HG03064 (cell line): ENCODE data around the gene RASAL2.
"Not testable (repeated sequence)": the region's sequence is repeated elsewhere in the genome, so short reads cannot be mapped to it uniquely, and the experiment has no call there.

ENCODE experiments used
- ATAC-seq: cut with Tn5 transposase; IDR thresholded peaks from one replicate; pipeline ENCODE4 v1.9.1; 2021; ENCODE audit warnings: low read depth; ENCODE audit not compliant: unreplicated experiment

The RASAL2 gene

DNA sequence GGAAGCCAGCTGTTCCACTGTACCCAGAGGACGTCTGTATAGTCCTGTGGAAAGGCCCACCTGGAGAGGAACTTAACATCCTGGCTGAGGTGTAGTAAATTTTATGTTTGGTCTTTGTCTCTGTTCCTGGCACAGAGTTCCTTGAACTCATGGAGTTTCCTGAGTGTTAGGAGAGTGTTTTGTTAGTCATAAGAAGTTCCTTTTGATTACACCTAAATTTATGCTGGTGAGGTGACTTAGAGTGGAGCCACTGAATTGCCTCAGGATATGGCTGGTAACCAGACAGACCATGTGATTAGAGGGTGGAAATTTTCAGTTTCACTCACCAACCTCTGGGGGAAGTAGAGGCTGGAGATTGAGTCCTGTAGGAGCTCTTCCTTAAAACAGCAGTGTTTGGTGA is 57.9 kb downstream of the RASAL2 start:
- no peak for ATAC-seq

DNA sequence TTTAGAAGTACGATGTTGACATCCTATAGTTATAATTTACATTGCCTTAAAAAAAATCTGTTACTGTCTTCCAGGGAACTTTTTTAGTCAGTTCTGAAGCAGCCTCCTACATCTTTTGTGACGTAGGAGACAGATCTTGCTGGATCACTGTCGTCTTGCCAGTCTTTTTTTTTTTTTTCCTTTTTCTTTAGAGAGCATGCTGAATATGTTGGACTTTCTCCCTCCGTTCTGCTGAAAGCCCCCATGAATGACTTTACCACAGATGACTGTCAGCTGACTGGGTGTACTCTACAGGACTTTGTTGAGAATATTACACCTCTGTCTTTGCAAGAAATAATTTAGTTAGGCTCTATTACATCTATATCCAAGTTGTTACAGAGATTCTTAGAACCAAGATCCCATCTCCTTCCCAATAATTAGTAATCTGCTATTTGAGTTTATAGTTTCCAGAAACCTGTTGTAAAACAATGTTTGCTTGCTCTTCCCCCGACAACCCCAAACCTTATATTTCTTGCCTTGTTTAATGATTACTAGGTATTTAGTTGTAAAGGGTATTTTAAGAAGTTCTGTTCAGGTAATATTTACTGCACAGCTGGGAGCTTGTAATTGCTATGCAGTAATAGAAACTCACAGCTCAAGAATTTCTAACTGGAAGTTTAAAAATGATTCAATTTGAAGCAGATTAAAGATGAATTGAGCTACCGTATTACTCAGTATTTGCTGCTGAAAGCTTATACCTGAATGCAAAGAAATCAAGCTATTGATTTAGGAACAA is 61.8 kb downstream of the RASAL2 start:
- ATAC-seq = no peak

DNA sequence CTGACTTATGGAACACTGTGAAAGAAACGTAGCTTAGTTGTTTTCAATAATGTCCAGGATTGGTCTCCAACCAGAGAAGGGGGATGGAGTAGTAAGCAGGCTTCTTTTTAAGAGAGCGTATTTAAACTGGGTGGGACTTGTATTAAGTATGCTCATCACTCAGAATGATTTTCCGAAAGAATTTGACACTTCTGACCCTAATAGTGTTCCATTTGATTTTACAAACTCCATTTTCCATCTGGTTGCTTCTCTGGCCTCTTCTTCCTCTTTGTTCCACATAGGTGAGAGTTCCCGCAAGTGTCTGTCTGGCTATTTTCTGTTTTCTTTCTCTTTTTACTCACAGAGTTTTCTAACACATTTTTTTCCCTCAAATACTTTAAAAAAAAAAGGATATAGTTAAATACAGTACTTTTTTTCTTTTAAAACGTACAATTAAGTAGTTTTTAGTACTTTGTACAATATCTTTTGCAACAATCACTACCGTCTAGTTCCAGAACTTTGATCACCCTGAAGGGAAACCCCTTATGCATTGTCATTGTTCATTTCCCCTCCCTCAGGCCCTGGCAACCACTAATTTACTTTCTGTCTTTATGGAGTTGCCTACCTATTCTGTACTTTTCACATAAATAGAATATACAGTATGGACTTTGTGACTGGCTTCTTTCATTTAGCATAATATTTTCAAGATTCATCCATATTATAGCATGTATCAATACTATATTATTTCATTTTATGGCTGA is 67.0 kb downstream of the RASAL2 start:
- ATAC-seq = no peak

DNA sequence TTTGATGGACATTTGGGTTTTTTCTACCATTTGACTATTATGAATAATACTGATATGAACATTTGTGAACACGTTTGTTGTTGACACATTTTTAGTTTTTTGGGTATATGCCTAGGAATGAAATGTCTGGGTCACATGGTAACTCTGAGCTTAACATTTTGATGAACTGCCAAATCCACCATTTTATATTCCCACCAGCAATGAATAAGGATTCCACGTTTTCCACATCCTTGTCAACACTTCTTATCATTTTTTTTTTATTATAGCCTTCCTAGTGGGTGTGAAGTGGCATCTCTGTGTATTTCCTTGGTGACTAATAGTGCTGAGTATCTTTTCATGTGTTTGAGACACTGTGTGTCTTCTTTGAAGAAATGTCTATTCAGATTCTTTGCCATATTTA is 67.6 kb downstream of the RASAL2 start:
- no peak for ATAC-seq

DNA sequence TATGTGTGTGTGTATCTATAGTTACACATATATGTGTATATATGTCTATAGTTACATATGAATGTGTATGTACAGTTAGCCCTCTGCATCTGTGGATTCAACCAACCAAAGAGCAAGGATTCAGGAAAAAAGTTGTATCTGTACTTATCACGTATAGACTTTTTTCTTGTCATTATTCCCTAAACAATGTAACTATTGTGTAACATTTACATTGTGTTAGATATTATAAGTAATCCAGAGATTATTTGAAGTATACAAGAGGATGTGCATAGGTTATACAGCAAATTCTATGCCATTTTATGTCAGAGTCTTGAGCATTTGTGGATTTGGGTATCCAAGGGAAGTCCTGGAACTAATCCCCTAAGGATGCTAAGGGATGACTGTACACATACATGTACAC is 71.3 kb downstream of the RASAL2 start:
- ATAC-seq = no peak

DNA sequence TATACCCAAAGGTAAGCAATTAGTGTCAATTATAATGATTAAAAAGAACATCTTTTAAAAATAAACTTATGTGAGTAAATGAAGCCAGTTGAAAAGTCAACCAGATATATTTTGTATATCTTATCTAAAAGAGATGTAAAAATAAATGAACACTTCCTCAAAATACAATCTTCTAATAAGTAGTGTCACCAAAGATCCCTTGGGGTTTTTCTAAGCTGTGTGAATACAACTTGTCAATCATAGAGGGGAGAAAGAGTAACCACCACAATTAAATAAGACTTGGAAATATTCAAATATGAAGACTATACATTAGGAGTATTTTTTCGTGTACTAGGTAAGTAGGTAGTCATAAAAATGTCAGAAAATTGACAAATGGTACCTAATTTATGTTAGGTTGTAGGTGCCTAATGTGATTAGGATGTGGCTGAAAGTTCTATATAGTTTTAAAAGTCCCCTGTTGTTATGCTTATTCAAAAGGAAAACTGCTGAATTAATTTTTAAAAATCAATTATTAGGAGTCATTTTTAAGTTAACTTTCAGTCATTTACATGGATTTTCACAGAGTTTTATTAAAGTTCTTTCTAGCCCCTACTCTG is 72.6 kb downstream of the RASAL2 start:
- no peak for ATAC-seq

DNA sequence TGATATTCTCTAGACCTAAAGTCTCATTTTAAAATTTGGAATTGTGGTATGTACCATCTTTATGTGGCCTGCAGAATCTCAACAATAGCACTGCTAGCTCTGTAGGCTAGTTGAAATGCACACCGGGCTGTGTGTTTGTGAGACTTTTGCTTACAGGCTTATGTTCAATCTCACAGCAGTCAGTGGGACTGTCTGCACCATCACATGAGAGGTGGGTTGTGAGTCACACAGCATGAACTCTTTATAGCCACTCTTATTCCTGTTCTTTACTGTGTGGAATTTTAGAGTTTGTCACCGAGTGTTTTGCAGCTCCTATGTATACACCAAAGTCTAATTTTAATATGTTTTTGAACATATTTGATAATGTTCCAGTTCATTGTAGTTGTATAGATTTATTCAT is 74.6 kb downstream of the RASAL2 start:
- no peak for ATAC-seq

DNA sequence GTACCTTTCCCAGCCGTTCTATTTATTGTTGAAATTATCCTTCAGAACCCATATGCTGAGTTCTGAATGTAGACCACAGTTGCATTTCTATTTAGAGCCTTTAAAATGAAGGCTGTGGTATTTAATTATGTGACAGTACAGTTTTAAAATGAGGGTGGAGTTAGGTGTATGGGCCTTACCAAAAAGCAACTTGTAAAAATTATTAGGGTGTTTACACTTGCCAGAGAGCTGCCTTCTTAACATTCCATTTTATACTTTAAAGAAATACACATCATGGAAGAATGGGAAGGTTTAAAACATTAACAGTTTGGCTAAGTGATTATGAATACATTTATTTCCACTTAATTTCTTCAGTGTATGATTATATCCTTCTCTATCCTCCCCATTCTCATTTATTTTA is 75.7 kb downstream of the RASAL2 start:
- ATAC-seq = no peak

DNA sequence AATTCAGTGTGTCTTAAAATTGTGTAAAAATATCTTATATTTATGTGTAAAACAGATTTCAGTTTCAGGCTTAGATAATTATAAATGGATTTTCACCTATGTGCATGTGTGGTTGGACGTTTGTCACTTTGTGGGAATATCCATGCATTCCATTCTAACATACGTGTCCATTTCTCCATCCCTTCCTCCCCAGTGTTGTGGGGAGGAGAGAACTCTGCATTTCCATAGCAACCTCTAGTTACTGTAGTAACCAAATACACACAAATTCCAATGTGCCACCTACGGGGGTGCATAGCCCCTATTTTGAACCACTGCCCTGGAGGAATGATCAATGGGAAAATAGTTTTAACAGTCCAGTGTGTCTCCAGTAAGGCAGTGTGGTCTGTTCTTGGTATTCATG is 79.0 kb downstream of the RASAL2 start:
- ATAC-seq = no peak

DNA sequence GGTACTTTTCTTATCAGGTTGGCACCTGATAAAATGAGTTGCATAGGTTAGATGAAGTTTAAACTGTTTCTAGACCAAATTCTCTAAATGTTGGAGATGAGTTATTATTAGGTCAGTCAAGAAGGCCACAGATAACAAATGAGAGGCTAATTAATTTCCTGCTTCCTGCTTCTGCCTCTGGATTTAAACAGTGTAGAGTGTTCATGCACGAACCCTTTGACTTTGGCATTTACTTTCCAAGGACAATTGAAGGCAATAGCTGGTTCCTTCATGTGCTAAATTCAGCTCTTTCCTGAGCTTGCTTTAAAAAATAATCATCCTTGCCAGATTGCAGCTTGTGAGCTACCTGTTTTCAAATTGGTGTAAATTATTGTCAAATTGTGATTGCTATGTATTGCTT is 80.6 kb downstream of the RASAL2 start:
- no peak for ATAC-seq

DNA sequence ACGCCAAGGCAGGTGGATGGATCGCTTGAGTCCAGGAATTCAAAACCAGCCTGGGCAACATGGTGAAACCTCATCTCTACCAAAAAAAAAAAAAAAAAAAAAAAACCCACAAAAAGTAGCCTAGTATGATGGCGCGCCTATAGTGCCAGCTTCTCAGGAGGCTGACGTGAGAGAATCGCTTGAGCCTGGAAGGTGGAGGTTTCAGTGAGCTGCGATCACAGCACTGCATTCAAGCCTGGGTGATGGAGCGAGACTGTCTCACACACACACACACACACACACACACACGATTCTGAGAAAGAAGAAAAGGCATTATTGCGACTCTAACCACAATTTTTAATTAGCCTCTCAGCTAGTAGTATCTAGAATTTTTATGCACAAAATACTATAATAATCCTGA is 86.5 kb downstream of the RASAL2 start:
- no peak for ATAC-seq

DNA sequence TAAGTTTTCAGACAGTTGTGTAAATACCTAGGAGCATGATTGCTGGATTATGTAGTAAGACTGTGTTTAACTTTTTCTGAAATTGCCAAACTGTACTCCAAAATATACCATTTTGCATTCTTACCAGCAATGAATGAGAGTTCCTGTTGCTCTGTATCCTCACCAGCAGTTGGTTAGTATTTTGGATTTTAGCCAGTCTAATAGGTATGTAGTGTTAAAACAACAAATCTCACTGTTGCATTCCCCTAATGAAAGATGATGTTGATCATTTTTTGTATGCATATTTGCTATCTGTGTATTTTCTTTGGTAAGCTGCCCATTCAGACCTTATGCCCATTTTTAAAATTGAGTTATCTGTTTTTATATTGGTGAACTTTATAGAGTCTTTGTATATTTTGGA is 89.9 kb downstream of the RASAL2 start:
- ATAC-seq = no peak

DNA sequence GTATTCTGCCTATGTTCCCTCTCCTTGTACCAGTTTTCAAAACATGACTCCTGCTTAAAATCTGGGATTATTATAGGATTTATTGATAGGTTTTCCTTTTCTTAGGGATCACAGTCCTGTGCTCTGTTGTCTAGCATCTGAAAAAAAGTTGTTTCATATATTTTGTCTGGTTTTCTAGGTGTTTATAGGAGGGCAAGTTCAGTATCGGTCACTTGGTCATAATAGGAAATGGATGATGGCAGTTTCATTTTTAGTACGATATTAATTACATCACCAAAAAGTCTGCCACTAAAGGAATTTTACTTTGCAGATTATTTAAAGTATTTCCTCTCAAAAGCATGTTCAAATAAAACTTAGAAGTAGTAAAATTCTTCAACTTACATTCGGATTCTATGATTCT is 94.4 kb downstream of the RASAL2 start:
- ATAC-seq = no peak

DNA sequence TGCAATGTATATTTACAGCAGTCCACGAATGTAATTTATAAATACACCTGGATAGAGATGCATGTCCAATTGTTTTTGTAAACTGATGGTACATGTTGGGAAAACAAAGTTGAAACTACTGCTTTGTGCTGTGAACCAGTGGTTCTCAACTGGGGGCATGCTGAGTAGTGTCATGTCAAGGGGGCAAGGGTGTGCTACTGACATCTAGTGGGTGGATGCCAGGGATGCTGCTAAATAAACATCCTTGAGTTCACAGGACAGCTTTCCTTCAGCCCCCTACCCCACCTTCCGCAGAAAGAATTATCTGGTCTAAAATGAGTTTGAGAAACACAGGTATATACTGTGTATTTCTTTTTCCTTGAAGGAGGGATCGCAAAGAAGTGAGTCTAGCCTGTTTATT is 95.9 kb downstream of the RASAL2 start:
- no peak for ATAC-seq

DNA sequence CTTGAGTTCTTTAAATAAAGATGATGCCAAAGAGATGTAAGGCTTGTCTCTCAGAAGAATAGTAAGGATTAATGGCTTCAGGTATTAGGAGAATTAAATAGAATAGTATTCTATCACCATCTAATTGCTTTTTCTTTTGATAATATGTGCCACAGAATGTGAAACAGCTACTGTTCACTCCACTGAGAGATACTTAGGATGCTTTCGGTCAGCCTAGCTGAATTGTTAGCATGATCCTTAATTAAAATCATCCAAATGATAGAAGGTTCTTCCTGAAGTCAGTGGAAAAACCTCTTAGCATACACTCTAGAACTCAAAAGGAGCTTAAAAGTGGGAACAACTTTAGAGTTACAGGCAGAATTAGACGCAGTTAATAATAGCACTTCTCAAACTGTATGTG is 97.0 kb downstream of the RASAL2 start:
- no peak for ATAC-seq

DNA sequence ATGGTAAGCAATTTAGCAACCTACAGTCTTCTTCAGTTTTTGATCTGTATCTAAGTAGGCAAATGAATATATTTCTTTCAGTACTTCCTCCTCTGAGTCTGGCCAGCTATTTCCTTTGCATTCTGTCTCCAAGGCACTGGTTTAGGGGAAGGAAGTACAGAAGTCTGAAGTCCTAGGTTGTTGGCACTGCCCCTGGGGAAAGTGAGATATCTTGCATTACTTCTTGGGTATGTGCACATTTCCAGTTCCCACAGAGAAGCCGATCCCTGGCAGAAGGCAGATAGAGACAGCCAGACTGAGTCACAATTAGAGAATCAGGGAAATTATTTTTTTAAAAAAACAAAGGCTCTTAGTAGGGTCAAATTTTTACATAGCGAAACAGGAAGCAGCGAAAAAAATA is 98.8 kb downstream of the RASAL2 start:
- no peak for ATAC-seq

DNA sequence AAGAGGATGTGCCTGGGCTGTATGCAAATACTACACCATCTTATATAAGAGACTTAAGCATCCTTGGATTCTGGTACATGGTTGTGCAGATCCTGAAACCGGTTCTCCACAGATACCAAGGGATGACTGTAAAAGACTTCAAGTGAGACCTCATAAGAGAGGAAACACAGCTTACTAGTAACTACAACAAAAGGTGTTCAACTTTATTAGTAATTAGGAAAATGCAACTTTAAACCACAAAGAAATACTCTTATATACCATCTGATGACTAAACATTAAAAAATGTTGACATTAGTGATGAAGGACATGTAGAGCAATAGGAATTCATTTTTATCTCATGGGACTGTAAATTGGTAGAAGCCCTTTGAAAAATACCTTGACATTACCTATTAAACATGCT is 102.7 kb downstream of the RASAL2 start:
- no peak for ATAC-seq

DNA sequence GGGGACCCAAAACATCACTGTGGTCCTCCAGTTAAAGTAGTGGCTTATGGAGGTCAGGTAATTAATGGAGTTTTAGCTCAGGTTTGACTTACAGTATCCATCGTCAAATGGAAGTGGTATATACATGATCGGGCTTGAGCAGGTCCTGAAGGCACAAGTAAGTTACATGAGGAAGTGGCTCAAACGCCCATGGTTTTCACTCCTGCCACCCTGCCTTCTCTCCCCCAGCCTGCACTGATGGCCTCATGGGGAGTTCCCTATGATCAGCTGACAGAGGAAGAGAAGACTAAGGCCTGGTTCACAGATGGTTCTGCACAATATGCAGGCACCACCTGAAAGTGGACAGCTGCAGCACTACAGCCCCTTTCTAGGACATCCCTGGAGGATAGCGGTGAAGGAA is 108.2 kb downstream of the RASAL2 start:
- ATAC-seq = not testable (repeated sequence)

DNA sequence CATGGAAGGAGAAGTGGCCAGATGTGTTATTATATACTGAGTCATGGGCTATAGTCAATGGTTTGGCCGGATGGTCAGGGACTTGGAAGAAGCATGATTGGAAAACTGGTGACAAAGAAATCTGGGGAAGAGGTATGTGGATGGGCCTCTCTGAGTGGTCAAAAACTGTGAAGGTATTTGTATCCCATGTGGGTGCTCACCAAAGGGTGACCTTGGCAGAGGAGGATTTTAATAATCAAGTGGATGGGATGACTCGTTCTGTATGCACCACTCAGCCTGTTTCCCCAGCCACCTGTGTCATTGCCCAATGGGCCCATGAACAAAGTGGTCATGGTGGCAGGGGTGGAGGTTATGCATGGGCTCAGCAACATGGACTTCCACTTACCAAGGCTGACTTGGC is 108.6 kb downstream of the RASAL2 start:
- ATAC-seq = not testable (repeated sequence)

DNA sequence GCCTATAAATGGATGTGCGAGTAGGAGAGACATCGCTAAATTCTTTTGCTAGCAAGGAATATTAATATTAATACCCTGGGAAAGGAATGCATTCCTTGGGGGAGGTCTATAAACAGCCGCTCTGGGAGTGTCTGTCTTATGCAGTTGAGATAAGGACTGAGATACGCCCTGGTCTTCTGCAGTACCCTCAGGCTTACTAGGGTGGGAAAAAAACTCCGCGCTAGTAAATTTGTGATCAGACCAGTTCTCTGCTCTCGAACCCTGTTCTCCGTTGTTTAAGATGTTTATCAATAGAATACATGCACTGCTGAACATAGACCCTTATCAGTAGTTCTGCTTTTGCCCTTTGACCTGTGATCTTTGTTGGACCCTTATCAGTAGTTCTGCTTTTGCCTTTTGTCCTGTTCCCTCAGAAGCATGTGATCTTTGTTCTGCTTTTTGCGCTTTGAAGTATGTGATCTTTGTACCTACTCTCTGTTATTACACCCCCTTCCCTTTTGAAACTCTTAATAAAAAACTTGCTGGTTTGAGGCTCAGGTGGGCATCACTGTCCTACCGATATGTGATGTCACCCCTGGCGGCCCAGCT is 114.5 kb downstream of the RASAL2 start:
- not testable (repeated sequence) for ATAC-seq

DNA sequence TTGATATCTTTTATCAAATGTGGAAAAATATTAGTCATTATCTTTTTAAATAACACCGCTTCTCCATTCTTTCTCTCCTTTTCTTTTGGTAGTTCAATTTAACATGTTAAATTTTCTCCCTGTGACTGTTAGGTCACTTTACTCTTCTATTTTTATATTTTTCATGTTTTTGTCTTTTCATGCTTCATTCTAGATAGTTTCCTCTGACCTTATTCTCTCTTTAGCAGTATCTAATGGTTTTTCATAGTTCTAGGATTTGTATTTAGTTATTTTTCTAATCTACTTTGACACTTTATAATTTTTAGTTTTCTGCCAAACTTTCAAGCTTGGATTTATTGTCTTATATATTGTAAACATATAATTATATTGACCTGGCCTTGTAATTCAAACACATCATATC is 116.0 kb downstream of the RASAL2 start:
- ATAC-seq = no peak
